Right lobe of liver (tissue), 6 donors: ENCODE results near the gene RFX6. TPM values are rescaled to one million over a fixed set of nuclear protein-coding genes. Genes with fewer than 3 reads are reported as not detected.

Source experiments
- ATAC-seq, 4 donors: fragments of 200-7000 bp; cut with Tn5 transposase; one replicate each; pipeline ENCODE4 v1.9.1; 2020; ENCODE audit warnings: mild to moderate bottlenecking in 4 of 4, moderate library complexity in 4 of 4
- DNase-seq, 3 donors: peaks; one replicate each; pipeline ENCODE4 v3.0.0-alpha.2; 2020
- H3K27ac ChIP-seq, 3 donors: fragments of 200-600 bp; one replicate each; pipeline ENCODE4 v1.8.0; 2022
- H3K27me3 ChIP-seq, 2 donors: fragments of 200-600 bp; one replicate each; pipeline ENCODE4 v1.8.0; 2022
- H3K36me3 ChIP-seq, 4 donors: fragments of 200-600 bp; sonication (generic) in 1 of 4; one replicate each; pipeline versions ENCODE4 v1.5.1 to v1.8.0; 2017 to 2022; ENCODE audit warnings: control low read depth in 1 of 4
- H3K4me1 ChIP-seq, 4 donors: fragments of 200-600 bp; sonication (generic) in 1 of 4; one replicate each; pipeline versions ENCODE4 v1.5.1 to v1.8.0; 2017 to 2022; ENCODE audit warnings: control low read depth in 1 of 4
- H3K4me3 ChIP-seq, 3 donors: fragments of 200-600 bp; one replicate each; pipeline ENCODE4 v1.8.0; 2022
- H3K9me3 ChIP-seq, 4 donors: fragments of 200-600 bp; sonication (generic) in 1 of 4; one replicate each; pipeline versions ENCODE4 v1.5.1 to v1.8.0; 2017 to 2022; ENCODE audit warnings: control low read depth in 1 of 4
- POLR2A ChIP-seq: fragments of 450-650 bp; IDR thresholded peaks from one replicate; pipeline ENCODE4 v1.6.1; 2017; ENCODE audit warnings: antibody characterized with exemption, mild to moderate bottlenecking
- WGBS: methylation state at CpG from one replicate; pipeline ENCODE4 v1.1.6; 2018; ENCODE audit warnings: low coverage, low lambda C conversion rate; ENCODE audit not compliant: insufficient coverage; ENCODE audit errors: missing lambda C conversion rate; 5-methylcytosine and 5-hydroxymethylcytosine counted together
- intact Hi-C, 2 donors: fragments of 100-400 bp; cut with DNase I; formaldehyde crosslinking; loops; one replicate each; pipeline versions ENCODE4 v1.11.2 to v1.14.1; 2022
- total RNA-seq, 6 experiments: library from RNA; depleted of rRNA in 2 of 6; stranded (reverse); fragments of >200 nt in 2 of 6; fragmentation: NEBNext Ultra II Directional in 3 of 6; extraction: Animal tissue kit (Norgen Biotek cat#: 25700) in 3 of 6; gene quantifications; one replicate each; pipeline versions ENCODE4 v1.1.0 to v1.2.4, GENCODE V29; 2016 to 2023
- TF ChIP-seq, protein P1 (sequence below), 4 donors: fragments of 200-600 bp in 3 of 4; fragments of 450-650 bp in 1 of 4; IDR thresholded peaks; one replicate each; pipeline versions ENCODE4 v1.5.1 to v1.8.0; 2016 to 2022; ENCODE audit warnings: antibody characterized with exemption in 4 of 4, mild to moderate bottlenecking in 2 of 4
- donor health status: DM: no; HTN: yes; CAD: no.
- donor health status: DM: no; HTN: no; CAD: no.
- donor health status: DM: no; HTN: no; CAD: no.
- donor health status: DM: no; HTN: yes; CAD: no.
- donor health status: DM: no; HTN: yes; CAD: no.

Gene RFX6
- total RNA-seq, 6 experiments from 2014 or later: not detected

DNA sequence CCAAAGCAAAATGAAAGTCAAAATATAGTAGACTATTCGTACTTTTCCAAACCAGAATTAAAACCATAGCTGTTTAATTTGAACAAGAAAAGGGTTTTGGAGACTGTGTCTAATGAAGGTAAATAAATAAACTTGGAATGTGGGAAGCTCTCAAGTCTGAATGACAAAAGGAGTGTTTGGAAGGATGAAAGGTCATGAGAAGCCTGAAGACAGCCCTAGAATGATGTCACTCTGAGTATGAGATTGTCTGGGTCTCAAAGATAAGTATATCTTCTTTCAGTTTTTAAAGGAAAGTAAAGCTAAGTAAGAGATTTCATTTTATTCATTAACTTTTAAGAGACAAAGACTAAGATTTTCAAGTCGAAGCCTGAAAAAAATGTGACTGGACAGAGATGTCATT is 72.9 kb downstream of the RFX6 start:
- intact Hi-C loops: no loop called here
- ATAC-seq (no peak), DNase-seq (no peak)
- Histone ChIP-seq H3K36me3 (no peaks in the 10 kb centered on the region), H3K27me3 (no peaks in the 10 kb centered on the region), H3K4me1 (peaks cover 0 to 21% (median 3%) of the 10 kb centered on the region in 4 donors), H3K27ac (no peak overlapping the region), H3K4me3 (no peak overlapping the region), H3K9me3 (no peaks in the 10 kb centered on the region)
- TF ChIP-seq POLR2A: no peak
- TF ChIP-seq, protein P1, sequence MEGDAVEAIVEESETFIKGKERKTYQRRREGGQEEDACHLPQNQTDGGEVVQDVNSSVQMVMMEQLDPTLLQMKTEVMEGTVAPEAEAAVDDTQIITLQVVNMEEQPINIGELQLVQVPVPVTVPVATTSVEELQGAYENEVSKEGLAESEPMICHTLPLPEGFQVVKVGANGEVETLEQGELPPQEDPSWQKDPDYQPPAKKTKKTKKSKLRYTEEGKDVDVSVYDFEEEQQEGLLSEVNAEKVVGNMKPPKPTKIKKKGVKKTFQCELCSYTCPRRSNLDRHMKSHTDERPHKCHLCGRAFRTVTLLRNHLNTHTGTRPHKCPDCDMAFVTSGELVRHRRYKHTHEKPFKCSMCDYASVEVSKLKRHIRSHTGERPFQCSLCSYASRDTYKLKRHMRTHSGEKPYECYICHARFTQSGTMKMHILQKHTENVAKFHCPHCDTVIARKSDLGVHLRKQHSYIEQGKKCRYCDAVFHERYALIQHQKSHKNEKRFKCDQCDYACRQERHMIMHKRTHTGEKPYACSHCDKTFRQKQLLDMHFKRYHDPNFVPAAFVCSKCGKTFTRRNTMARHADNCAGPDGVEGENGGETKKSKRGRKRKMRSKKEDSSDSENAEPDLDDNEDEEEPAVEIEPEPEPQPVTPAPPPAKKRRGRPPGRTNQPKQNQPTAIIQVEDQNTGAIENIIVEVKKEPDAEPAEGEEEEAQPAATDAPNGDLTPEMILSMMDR (IDR thresholded peaks at IDR 0.05): no peak
- WGBS: 50% methylated on average over 2 of the region's 2 CpGs

DNA sequence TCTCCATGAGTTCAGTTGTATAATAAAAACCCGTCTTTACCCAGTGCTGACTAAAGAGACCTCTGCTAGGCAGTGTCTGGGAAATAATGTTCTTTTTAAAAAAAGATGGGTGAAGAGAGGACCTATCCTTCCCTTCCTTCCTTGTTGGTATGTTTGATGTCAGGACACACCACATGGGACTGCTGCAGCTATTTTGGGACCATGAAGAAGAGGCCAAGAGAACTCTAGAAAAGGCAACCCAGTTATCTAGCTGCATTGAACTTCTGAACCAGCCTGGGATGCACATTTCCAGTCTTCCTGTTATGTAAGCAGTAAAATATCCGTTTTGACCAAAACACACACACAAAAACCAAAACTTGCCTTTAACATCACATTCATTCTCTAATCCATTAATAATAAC is 77.3 kb downstream of the RFX6 start:
- peak overlapping the region in 2 of 3 donors; percentile 58 to 72 for H3K27ac ChIP-seq
- no peaks in the 10 kb centered on the region for H3K27me3 ChIP-seq
- TF ChIP-seq, protein P1 (IDR thresholded peaks at IDR 0.05): no peak
- no peak for TF ChIP-seq POLR2A
- no peaks in the 10 kb centered on the region for H3K36me3 ChIP-seq
- no peak for DNase-seq
- 23% methylated on average over 2 of the region's 2 CpGs for WGBS
- peak; percentile 51 to 71 (median 64) for ATAC-seq
- no peaks in the 10 kb centered on the region for H3K9me3 ChIP-seq
- H3K4me3 ChIP-seq: peak overlapping the region in 2 of 3 donors; percentile 11 to 19
- peaks cover 0 to 16% (median 3%) of the 10 kb centered on the region in 4 donors for H3K4me1 ChIP-seq
- intact Hi-C loops: no loop called here

DNA sequence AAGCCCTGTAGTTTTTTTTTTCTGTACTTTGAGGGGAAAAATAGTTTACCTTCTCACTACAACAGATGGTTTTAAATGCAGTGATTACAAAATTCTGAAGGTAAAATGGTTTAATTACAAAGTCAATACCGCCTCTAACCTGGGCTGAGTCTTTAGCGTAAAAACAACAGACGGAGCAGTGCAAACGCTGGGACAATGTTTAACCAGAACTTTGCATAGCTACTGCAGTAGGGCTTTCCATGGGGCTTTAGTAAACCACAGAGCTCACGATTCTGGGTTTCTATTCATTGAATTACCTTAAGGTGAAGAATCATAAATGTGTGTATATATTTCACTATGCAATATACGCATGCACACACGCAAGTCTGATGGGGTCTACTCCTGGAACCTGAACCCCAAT is 77.9 kb downstream of the RFX6 start:
- peaks cover 0 to 16% (median 3%) of the 10 kb centered on the region in 4 donors for H3K4me1 ChIP-seq
- peak overlapping the region in 2 of 3 donors; percentile 11 to 19 for H3K4me3 ChIP-seq
- no peaks in the 10 kb centered on the region for H3K27me3 ChIP-seq
- no peaks in the 10 kb centered on the region for H3K36me3 ChIP-seq
- no peak for TF ChIP-seq POLR2A
- TF ChIP-seq, protein P1 (IDR thresholded peaks at IDR 0.05): no peak
- H3K27ac ChIP-seq: peak overlapping the region in 2 of 3 donors; percentile 58 to 72
- intact Hi-C loops: no loop called here
- DNase-seq (peak in 2 of 3 donors; percentile 16 to 73), ATAC-seq (peak; percentile 98 to 99 (median 98))
- 30% methylated on average over 7 of the region's 7 CpGs for WGBS
- no peaks in the 10 kb centered on the region for H3K9me3 ChIP-seq

DNA sequence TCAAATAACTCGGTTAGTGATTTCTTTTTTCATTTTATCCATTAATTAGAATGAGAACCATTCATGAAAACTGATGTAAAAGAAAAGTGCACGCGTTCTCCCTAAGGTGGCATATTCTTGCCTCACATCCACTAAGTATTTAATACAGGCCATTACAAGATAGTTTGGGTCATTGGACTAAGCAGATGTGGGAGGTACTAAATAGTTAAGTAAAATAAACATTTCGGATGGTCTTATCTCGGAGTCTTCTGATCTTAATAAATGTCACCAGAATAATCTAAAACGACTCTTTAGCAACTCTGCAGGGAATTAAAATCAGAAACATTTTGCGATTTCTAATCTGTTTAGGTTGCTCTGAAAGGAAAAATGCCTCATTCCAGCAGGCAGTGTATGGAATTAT is 78.7 kb downstream of the RFX6 start:
- intact Hi-C loops: no loop called here
- H3K27ac ChIP-seq: peak overlapping the region in 2 of 3 donors; percentile 58 to 72
- WGBS: 26% methylated on average over 7 of the region's 7 CpGs
- peaks cover 0 to 16% (median 3%) of the 10 kb centered on the region in 4 donors for H3K4me1 ChIP-seq
- H3K36me3 ChIP-seq: no peaks in the 10 kb centered on the region
- TF ChIP-seq, protein P1 (IDR thresholded peaks at IDR 0.05): no peak
- TF ChIP-seq POLR2A: no peak
- no peaks in the 10 kb centered on the region for H3K9me3 ChIP-seq
- H3K27me3 ChIP-seq: no peaks in the 10 kb centered on the region
- H3K4me3 ChIP-seq: no peak overlapping the region
- ATAC-seq (peak; percentile 45 to 76 (median 63)), DNase-seq (no peak)
